Measurements from ENCODE around the gene RACGAP1.

Gene RACGAP1

GRCh38 chr12:49984476-49985359 is 40.6 kb downstream of the RACGAP1 start:
- no peak for DNase-seq

GRCh38 chr12:49983892-49984291 is 41.4 kb downstream of the RACGAP1 start:
- no peak for DNase-seq

- no peak for DNase-seq
Measured at GRCh38 chr12:49982246-49983087, 42.8 kb downstream of the RACGAP1 start.

GRCh38 chr12:49980501-49981349 is 44.6 kb downstream of the RACGAP1 start:
- no peak for DNase-seq

- no peak for DNase-seq
Measured at GRCh38 chr12:49979791-49980190, 45.5 kb downstream of the RACGAP1 start.

GRCh38 chr12:49979016-49979586 is 46.2 kb downstream of the RACGAP1 start:
- no peak for DNase-seq

- no peak for DNase-seq
Measured at GRCh38 chr12:49978125-49978524, 47.2 kb downstream of the RACGAP1 start.

- no peak for DNase-seq
Measured at GRCh38 chr12:49976557-49976956, 48.7 kb downstream of the RACGAP1 start.

GRCh38 chr12:49975318-49975761 is 50.0 kb downstream of the RACGAP1 start:
- no peak for DNase-seq

- DNase-seq = no peak
Measured at GRCh38 chr12:49974677-49975317, 50.5 kb downstream of the RACGAP1 start.

- DNase-seq = no peak
Measured at GRCh38 chr12:49974231-49974675, 51.0 kb downstream of the RACGAP1 start.

GRCh38 chr12:49973361-49973830 is 51.9 kb downstream of the RACGAP1 start:
- no peak for DNase-seq

GRCh38 chr12:49972641-49973360 is 52.5 kb downstream of the RACGAP1 start, which contains the start of gene AQP6:
Gene AQP6 (plus strand): TSS chr12:49972947. CDS start chr12:49973174, 227 bp downstream.
- DNase-seq = no peak

GRCh38 chr12:49972129-49972528 is 53.2 kb downstream of the RACGAP1 start:
- no peak for DNase-seq

GRCh38 chr12:49971141-49971540 is 54.2 kb downstream of the RACGAP1 start:
- no peak for DNase-seq

- DNase-seq = no peak
Measured at GRCh38 chr12:49970658-49971057, 54.6 kb downstream of the RACGAP1 start.

- no peak for DNase-seq
Measured at GRCh38 chr12:49969651-49970429, 55.5 kb downstream of the RACGAP1 start.

- no peak for DNase-seq
Measured at GRCh38 chr12:49969027-49969426, 56.3 kb downstream of the RACGAP1 start.

- DNase-seq = no peak
Measured at GRCh38 chr12:49968471-49968870, 56.8 kb downstream of the RACGAP1 start.

- DNase-seq = no peak
Measured at GRCh38 chr12:49967777-49968250, 57.5 kb downstream of the RACGAP1 start.
